SU-DHL-6 (cell line): Measurements from ENCODE around the gene SLC23A2.

Experiments used
- H2AFZ ChIP-seq: fragments of 200-600 bp; sonication (generic); 2 replicates; pipeline ENCODE4 v1.6.1; 2014; ENCODE audit warnings: low read depth, mild to moderate bottlenecking, moderate library complexity, mixed read lengths, antibody characterized with exemption, low read length; ENCODE audit not compliant: severe bottlenecking
- H3F3A ChIP-seq: fragments of 200-600 bp; shearing (Covaris generic); 2 replicates; pipeline ENCODE4 v1.6.0; 2016; ENCODE audit warnings: antibody characterized with exemption, mild to moderate bottlenecking; ENCODE audit not compliant: insufficient read depth
- H3K27ac ChIP-seq: fragments of 200-600 bp; sonication (generic); 2 replicates; pipeline ENCODE4 v1.5.1; 2016; ENCODE audit warnings: low read depth, mild to moderate bottlenecking, low read length, moderate library complexity, mixed read lengths
- H3K27me3 ChIP-seq: fragments of 200-600 bp; sonication (generic), shearing (Covaris generic); 2 replicates; pipeline ENCODE4 v1.6.0; 2014; ENCODE audit warnings: mild to moderate bottlenecking, low read length
- H3K36me3 ChIP-seq: fragments of 200-600 bp; sonication (generic); 2 replicates; pipeline ENCODE4 v1.6.1; 2014; ENCODE audit warnings: mild to moderate bottlenecking, low read length, mixed read lengths
- H3K4me2 ChIP-seq: fragments of 300-600, 200-600 bp; shearing (Covaris generic), sonication (generic); 2 replicates; pipeline ENCODE4 v1.6.0; 2014; ENCODE audit warnings: low read length, low read depth, mild to moderate bottlenecking; ENCODE audit not compliant: poor library complexity, severe bottlenecking
- H3K4me3 ChIP-seq: fragments of 200-600 bp; sonication (generic); 2 replicates; pipeline ENCODE4 v1.5.1; 2014; ENCODE audit warnings: antibody characterized with exemption, low read length, mild to moderate bottlenecking, mixed read lengths; ENCODE audit not compliant: insufficient read depth, poor library complexity, severe bottlenecking
- H3K79me2 ChIP-seq: fragments of 200-600 bp; sonication (generic); 2 replicates; pipeline ENCODE4 v1.6.1; 2014; ENCODE audit warnings: mild to moderate bottlenecking, low read length, moderate library complexity; ENCODE audit not compliant: insufficient read depth
- H3K9ac ChIP-seq: fragments of 200-600 bp; sonication (generic); 2 replicates; pipeline ENCODE4 v1.7.0; 2014; ENCODE audit warnings: mild to moderate bottlenecking, low read length
- H3K9me2 ChIP-seq: fragments of 200-600 bp; sonication (generic); replicated peaks from 2 replicates; pipeline ENCODE4 v1.6.1; 2014; ENCODE audit warnings: low read length; ENCODE audit not compliant: insufficient read depth
- H3K9me3 ChIP-seq: fragments of 200-600 bp; sonication (generic); 2 replicates; pipeline ENCODE4 v1.6.1; 2014; ENCODE audit warnings: low read length, mixed read lengths; ENCODE audit not compliant: insufficient read depth
- H4K20me1 ChIP-seq: fragments of 200-600 bp; sonication (generic); 2 replicates; pipeline ENCODE4 v1.6.1; 2014; ENCODE audit warnings: low read depth, mild to moderate bottlenecking, antibody characterized with exemption, low read length, moderate library complexity, mixed read lengths
- EZH2phosphoT487 ChIP-seq: fragments of 200-600 bp; sonication (generic), shearing (Covaris generic); conservative IDR thresholded peaks from 2 replicates; pipeline ENCODE4 v1.6.1; 2018; ENCODE audit warnings: mild to moderate bottlenecking, antibody characterized with exemption, low read length, moderate library complexity, mixed read lengths
- TF ChIP-seq, protein P1 (sequence below): fragments of 200-600 bp; sonication (generic); IDR thresholded peaks from one replicate; pipeline ENCODE4 v1.5.1; 2017; ENCODE audit warnings: antibody characterized with exemption, mild to moderate bottlenecking, low read length, moderate library complexity; ENCODE audit not compliant: insufficient read depth, poor library complexity, severe bottlenecking

Gene SLC23A2

GRCh38 chr20:5001174-5002076 is at the start of gene SLC23A2:
SLC23A2 (minus strand) TSS chr20:5001510; CDS start chr20:4932562, 68,948 bp downstream.
- peak within 1 kb of the TSS; percentile 69 for H3K4me2 ChIP-seq
- peak within 1 kb of the TSS; percentile 80 for H2AFZ ChIP-seq
- H3K27ac ChIP-seq, result peak within 1 kb of the TSS; percentile 51
- H3K27me3 ChIP-seq, result no peaks in the 10 kb centered on the region
- peaks cover 43% of the 10 kb centered on the region for H3K79me2 ChIP-seq
- H3F3A ChIP-seq, result peaks cover 18% of the 10 kb centered on the region; the same call in 1 of the 2 replicates
- H3K4me3 ChIP-seq, result peak within 1 kb of the TSS; percentile 67
- TF ChIP-seq, protein P1, sequence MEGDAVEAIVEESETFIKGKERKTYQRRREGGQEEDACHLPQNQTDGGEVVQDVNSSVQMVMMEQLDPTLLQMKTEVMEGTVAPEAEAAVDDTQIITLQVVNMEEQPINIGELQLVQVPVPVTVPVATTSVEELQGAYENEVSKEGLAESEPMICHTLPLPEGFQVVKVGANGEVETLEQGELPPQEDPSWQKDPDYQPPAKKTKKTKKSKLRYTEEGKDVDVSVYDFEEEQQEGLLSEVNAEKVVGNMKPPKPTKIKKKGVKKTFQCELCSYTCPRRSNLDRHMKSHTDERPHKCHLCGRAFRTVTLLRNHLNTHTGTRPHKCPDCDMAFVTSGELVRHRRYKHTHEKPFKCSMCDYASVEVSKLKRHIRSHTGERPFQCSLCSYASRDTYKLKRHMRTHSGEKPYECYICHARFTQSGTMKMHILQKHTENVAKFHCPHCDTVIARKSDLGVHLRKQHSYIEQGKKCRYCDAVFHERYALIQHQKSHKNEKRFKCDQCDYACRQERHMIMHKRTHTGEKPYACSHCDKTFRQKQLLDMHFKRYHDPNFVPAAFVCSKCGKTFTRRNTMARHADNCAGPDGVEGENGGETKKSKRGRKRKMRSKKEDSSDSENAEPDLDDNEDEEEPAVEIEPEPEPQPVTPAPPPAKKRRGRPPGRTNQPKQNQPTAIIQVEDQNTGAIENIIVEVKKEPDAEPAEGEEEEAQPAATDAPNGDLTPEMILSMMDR, result no peak
- TF ChIP-seq EZH2phosphoT487, result no peak
- no peaks in the 10 kb centered on the region for H3K36me3 ChIP-seq
- H3K9me3 ChIP-seq, result no peaks in the 10 kb centered on the region
- H3K9ac ChIP-seq, result peak within 1 kb of the TSS; percentile 82
- no peaks in the 10 kb centered on the region for H3K9me2 ChIP-seq
- H4K20me1 ChIP-seq, result no peaks in the 10 kb centered on the region

- Histone ChIP-seq H3K4me3 (no peak overlapping the region), H3F3A (no peaks in the 10 kb centered on the region), H3K36me3 (no peaks in the 10 kb centered on the region), H3K9ac (no peak overlapping the region), H3K27ac (no peak overlapping the region), H4K20me1 (no peaks in the 10 kb centered on the region), H3K27me3 (no peaks in the 10 kb centered on the region), H2AFZ (no peak overlapping the region), H3K79me2 (no peaks in the 10 kb centered on the region), H3K9me3 (no peaks in the 10 kb centered on the region), H3K4me2 (no peak overlapping the region), H3K9me2 (no peaks in the 10 kb centered on the region)
- TF ChIP-seq, protein P1, result no peak
- TF ChIP-seq EZH2phosphoT487, result no peak
These were observed 45.5 kb upstream of the SLC23A2 start for GRCh38 chr20:5046656-5047339.

DNA sequence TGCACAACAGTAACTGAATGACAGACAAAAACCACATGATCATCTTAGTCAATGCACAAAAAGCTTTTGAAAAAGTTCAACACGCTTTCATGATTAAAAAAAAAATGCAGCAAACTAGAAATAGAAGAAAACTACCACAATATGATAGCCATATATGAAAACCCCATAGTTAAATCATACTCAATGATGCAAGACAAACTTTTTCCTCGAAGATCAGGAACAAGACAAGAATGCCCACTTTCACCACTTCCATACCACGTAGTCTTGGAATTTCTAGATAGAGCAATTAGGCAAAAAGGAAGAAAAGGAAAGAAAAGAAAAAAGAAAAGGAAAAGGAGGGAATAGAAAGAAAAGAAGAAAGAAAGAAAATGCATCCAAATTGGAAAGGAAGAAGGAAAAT is 44.6 kb upstream of the SLC23A2 start:
- H3F3A ChIP-seq, result no peaks in the 10 kb centered on the region
- no peaks in the 10 kb centered on the region for H3K36me3 ChIP-seq
- H3K9me3 ChIP-seq, result no peaks in the 10 kb centered on the region
- H3K4me3 ChIP-seq, result no peak overlapping the region
- H3K79me2 ChIP-seq, result no peaks in the 10 kb centered on the region
- no peak overlapping the region for H3K9ac ChIP-seq
- H3K4me2 ChIP-seq, result no peak overlapping the region
- H3K9me2 ChIP-seq, result no peaks in the 10 kb centered on the region
- H3K27ac ChIP-seq, result no peak overlapping the region
- H3K27me3 ChIP-seq, result no peaks in the 10 kb centered on the region
- H4K20me1 ChIP-seq, result no peaks in the 10 kb centered on the region
- TF ChIP-seq, protein P1, result no peak
- TF ChIP-seq EZH2phosphoT487, result no peak
- no peak overlapping the region for H2AFZ ChIP-seq
